Medulla oblongata (tissue), 1 donor: Measurements from ENCODE around the gene ZC3H7A.

ENCODE experiments used
- DNase-seq: peaks from one replicate; pipeline ENCODE4 v3.0.0-alpha.2; 2015; ENCODE audit errors: extremely low spot score

The ZC3H7A gene

DNA sequence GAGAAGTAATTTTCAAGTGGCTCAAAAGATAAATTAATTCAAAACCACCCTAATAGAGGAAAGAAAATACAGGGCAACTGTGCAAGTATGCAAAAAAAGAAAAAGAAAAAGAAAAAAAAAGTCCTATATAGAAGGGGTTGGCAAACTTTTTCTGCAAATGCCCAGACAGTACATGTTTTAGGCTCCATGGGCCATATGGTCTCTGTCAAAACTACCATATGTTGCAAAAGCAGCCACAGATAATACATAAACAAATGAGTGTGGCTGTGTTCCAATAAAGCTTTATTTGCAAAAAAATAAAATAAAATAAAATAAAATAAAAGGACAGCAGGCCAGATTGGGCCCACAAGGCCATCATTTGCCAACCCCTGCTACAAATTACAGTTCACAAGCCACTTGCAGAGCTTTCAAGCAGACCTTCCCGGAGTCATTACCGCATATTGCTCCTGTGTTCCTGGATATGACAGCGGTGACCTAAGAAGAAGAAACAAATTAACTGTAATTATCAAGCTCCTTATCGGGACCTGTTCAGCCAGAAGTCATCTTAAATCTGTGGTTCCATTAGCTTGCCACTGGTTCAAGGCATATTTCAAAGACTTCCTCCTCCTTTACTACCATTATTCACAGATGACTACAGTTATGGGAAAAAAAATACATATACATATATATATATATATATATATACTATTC is 15.9 kb downstream of the ZC3H7A start:
- no peak for DNase-seq

DNA sequence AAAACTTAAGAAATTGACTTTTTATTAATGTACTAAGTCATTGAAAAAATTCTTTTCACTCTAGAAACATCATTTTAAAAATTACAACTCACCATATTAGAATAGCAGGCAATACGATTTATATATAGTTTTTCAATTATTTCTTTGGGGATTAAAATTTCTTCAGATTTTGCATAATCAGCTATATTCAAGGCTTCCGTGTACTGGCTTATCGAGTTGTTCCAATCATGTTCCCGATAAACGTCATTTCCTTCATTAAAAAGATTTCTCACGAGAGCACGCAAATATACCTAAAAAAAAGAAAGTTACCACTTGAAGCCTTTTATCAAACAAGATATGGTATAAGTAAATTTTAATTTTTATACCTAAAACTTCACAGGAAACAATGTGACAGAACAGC is 18.0 kb downstream of the ZC3H7A start:
- DNase-seq = no peak

DNA sequence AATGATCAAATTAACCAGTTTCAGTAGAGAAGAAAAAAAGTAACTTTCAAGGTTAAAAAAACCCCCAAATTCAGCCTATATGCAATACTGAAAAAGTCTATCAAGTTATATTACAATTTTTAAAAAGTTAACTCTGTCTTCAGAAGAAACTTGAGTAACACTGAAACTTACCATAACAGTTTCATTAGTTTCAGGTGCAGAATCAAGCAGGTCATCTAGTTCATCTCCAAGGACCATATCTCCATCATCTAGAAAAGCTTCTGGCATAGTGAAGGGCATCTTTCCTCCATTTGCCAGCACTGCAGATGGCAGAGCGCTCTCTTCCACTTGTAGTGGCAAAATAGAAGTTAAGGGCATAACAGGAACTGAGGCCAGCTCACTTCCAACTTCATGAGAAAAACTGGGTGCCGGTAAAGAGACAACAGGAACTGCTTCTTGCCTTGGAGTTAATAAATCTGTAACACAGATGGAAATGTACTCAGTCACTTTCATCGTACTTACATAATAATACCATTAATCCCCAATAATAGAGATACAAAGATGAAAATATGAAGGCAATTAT is 22.9 kb downstream of the ZC3H7A start:
- no peak for DNase-seq

- DNase-seq = no peak
Measured at GRCh38 chr16:11768849-11769248, 28.2 kb downstream of the ZC3H7A start.

DNA sequence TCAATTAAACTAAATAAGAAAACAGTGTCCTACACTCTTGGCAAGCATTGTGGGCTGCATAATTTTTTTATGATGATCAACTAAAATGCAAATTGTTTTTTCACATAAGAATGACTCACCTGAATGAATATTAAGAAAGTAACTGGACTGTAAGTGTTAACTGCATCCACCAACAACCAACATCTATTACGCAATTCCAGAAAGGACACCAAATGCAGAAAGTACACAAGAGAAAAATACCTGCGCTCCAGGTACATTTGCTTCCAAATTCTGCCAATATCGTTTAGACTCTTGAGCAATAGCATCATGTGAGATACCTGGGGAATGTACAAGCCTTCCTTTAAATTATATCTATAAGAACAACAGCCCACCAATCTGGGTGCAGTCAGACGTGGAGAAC is 34.6 kb downstream of the ZC3H7A start:
- no peak for DNase-seq

GRCh38 chr16:11759997-11760396 is 37.1 kb downstream of the ZC3H7A start:
- DNase-seq = no peak

DNA sequence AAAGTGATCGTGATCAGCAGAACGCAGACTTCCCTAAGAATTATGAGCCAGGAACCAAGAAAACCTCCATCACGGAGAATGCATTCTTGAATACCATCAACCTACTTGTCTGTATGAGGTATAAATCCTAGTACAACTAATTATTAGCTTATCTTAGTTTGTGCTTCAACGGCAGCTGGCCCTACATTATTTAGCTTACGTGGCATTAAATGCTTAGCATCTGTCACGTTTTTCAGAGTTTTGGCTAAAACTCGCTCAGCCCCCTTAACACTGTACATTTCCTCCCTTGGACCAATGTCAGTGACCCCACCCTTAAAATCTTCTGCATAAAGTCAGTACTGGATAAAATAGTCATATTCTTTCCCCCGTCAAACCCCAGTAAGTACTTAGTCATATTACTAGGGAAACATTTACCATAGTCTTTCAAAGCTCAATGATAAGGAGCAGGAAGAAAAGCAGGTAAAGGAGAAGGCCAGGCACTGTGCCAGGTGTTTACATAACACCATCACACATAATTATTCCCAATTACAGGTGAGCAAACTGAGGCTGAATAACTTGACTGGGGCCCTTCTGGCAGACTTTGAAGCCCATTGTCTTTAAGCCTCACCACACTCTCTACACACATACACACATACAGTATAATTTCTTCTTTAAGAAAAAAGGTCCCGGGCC is 37.8 kb downstream of the ZC3H7A start:
- DNase-seq = no peak

- DNase-seq = no peak
Measured at GRCh38 chr16:11757671-11758545, 39.1 kb downstream of the ZC3H7A start.

DNA sequence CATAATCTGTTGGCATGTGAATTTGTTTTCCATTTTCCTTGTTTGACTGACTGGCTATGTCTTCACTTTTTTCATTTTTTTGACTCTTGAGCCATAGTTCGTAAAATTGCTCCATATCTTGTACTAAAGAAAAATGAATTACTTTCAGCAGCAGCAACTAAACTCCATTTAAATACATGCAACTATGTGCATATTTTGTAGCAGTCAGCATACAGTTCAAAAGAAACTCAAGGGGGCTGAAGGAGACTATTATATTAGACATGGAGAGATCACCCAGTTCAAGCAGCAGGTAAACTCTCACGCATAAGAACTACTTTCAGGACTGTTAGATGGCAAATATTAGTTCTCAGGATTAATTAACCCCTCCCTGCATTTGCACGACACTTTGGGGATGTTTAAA is 40.8 kb downstream of the ZC3H7A start:
- DNase-seq = no peak

DNA sequence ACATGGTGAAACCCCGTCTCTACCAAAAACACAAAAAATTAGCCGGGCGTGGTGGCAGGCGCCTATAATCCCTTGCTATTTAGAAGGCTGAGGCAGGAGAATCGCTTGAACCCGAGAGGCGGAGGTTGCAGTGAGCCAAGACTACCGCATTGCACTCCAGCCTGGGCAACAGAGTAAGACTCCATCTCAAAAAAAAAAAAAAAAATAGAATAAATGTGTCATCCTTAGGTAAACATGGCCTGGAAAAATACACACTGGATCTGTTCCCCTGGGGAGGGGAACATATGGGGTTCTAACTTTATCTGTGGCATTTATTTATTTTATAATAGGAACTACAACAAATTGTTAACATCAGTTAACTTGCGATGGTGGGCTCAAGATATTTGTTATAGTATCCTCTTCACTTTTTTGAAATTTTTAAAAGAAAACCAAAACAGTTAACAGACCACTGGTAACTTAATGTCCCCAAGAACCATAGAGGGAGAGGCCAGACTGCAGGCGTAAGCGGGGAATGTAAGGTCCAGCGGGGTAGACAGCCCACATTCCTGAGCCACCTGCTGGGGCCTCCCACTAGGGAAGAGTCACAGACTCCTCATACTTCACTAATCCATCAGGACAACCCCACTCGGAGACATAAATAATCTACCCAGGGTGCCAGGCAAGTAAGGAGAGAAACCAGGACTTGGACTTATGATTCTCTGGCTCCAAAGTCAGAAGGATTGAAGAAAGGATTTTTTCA is 41.9 kb downstream of the ZC3H7A start:
- no peak for DNase-seq

- DNase-seq = no peak
Measured at GRCh38 chr16:11752856-11753255, 44.2 kb downstream of the ZC3H7A start.

- no peak for DNase-seq
Measured at GRCh38 chr16:11750056-11750455, 47.0 kb downstream of the ZC3H7A start.

GRCh38 chr16:11748404-11749254 is 48.4 kb downstream of the ZC3H7A start:
- no peak for DNase-seq

- no peak for DNase-seq
Measured at GRCh38 chr16:11747949-11748403, 49.1 kb downstream of the ZC3H7A start.

DNA sequence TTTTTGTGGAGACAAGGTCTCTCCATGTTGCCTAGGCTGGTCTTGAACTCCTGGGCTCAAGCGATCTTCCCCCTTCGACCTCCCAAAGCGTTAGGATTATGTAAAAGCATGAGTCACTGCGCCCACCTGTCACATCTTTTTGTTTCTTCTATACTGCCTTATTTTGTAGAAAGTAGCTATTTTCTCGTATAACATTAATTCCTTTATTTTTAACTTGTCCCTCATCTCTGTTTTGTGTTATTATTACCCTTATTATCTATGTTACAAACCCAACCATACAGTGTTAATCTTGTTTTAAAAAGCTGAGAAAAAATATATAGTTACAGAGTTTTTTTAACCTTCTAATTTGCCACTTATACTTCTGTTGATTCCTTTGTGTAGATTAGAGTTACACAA is 53.0 kb downstream of the ZC3H7A start:
- DNase-seq = no peak

GRCh38 chr16:11743308-11744074 is 53.6 kb downstream of the ZC3H7A start:
- DNase-seq = peak; percentile 38

GRCh38 chr16:11742536-11743307 is 54.3 kb downstream of the ZC3H7A start, which contains the start of gene TXNDC11:
Gene TXNDC11 (minus strand): TSS chr16:11742857. CDS start chr16:11742730, 127 bp downstream.
- DNase-seq = peak; percentile 99

DNA sequence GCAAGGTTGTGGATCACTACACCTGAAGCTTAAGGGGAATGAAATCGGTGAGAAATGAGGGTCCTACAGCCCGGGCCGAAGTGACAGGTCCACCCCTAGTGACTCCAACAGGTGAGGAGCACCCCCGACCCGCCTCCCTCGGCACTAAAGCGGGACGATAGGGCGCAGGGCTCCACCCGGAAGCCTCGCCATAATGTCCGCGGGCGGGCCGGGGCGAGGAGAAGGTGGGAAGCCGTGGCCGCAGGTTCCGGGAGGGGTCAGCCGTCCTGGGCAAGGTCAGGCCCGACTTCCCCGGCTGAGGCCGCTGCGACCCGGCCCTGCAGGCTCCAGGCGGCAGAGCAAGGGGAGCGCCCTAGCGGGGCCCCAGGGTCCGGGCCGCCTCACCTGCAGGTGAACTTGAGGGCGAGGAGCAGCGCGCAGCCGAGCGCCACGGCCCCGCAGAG is 54.9 kb downstream of the ZC3H7A start:
- DNase-seq = no peak

GRCh38 chr16:11740567-11740966 is 56.5 kb downstream of the ZC3H7A start:
- no peak for DNase-seq
